IPS DF 19.7 (cell line): ENCODE data around the gene KCNJ15.

Experiments
- DNase-seq: peaks from one replicate; pipeline ENCODE4 v3.0.0-alpha.2; 2013; ENCODE audit warnings: low read depth, low spot score

Gene KCNJ15

DNA sequence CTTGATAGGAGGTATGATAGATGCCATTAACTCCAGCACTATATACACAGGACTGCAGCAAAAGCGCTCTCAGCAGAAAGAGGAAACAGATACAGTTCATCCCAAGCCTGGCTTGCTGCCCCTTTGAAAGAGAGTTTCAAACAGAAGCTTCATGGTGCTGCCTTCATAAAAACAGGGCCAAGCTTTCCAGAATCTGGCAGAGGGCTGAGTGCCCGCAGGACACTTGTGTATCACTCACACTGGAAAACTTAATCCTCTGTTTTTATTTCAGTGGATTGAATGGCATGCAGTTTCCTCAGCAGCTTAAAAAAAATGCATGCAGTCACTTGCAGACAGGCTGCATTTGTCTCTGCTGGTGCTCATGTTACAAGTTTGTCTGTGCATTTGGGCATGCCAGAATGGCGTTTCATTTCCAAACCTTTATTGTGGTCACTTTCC lies 40.4 kb downstream of the KCNJ15 start:
- no peak for DNase-seq

DNA sequence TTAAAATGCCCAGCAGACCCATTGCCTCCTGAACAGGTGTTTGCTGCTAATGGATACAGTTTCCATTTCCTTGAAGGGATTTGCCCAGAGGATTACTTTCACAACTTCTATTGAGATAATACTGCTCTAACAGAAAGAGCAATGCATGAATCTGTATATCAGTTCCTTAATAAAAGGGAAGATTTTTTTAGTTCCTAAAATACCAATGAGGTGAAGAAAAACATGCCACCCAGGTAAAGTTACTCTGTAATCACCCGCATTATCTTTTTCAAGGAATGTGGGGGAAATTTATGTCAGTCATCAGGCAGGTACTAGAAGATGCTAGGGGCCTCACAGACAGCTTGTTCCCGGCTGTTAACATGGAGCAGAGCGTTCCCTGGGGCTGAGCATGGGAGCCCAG lies 41.1 kb downstream of the KCNJ15 start:
- no peak for DNase-seq

DNA sequence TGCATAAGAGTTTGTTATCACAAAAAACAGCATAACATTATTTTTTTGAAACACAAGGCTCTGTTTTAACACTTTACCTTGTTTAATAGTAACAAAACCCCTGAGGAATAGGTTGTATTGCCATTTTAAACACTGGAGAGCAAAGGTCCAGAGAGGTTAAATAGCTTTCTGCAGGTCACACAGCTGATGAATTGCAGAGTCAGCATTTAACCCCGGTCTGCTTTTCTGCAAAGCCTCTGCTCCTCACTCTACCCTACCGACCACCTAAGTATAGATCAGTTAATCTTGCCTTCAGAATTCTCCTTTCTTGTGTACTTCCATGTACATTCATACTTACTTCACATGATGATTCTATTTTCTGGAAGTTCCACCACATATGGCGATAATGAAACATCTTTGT lies 42.0 kb downstream of the KCNJ15 start:
- DNase-seq = no peak

DNA sequence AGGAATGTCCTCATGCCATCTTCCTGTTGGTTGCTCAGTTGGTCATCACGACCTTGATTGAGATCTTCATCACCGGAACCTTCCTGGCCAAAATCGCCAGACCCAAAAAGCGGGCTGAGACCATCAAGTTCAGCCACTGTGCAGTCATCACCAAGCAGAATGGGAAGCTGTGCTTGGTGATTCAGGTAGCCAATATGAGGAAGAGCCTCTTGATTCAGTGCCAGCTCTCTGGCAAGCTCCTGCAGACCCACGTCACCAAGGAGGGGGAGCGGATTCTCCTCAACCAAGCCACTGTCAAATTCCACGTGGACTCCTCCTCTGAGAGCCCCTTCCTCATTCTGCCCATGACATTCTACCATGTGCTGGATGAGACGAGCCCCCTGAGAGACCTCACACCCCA lies 42.9 kb downstream of the KCNJ15 start:
- DNase-seq = no peak

DNA sequence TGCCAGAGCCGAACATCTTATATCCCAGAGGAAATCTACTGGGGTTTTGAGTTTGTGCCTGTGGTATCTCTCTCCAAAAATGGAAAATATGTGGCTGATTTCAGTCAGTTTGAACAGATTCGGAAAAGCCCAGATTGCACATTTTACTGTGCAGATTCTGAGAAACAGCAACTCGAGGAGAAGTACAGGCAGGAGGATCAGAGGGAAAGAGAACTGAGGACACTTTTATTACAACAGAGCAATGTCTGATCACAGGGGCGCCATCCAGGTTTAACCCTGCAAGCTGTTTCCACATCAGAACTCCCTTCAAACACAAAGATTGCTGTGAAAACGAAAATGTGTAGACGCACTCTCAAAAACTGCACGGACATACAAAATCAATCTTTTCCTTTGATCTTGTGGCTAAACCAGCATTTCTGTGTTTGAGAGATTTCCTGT lies 43.4 kb downstream of the KCNJ15 start:
- no peak for DNase-seq

DNA sequence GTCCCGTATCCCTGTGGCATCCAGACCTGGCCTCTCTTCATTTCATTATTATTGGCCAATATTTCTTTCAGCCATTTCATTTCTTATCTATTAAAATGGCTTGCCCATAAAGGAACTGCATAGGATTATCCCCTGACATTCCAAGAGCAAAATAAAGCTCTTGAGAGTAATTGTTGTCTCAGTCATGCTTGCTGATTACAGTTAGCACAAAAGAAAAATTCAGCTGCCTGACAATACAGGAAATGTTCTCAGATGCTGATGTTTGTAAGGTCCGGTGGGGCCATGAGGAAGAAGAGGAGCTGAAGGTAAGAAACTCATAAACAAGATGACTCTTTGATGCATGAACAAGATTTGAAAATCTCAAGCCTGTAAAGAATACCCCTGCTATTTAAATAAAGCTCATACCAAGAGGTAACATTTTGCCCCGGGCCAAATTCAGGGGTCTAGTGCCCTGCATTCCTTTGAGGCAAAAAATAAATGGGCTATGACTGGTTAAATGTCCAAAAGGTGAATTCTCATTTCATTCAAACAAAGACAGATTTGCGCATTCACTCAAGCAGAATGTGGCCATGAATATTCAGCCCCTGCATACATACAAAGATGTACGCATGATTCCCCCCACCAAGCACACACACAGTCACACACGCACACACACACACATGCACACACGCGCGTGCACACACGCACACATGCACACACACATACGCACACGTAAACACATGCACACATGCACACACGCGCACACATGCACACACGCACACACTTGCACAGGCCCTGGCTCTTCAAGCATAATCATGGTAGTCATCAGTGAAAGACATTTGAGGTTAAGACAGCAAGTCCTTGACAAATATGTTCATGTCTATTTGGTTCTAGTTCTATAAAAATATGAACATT lies 44.8 kb downstream of the KCNJ15 start:
- DNase-seq = no peak

DNA sequence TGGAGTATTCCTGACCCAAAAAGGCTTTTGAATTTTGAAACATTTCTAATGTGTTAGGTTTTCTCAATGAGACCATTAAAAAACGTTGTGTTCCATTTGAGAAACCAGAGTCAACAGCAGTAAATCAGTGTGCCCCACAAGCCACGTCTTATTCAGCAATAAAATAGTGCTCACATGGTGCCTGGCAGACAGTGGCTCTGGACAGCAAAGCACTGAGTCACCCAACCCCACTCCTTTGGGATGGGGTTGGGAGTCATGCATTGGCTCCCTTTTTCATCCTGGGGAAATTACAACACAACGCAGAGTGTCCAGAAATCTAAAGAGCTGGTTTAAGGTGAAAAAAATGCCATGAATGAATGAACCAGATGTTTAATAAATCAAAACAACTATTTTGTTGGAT lies 46.5 kb downstream of the KCNJ15 start:
- no peak for DNase-seq

DNA sequence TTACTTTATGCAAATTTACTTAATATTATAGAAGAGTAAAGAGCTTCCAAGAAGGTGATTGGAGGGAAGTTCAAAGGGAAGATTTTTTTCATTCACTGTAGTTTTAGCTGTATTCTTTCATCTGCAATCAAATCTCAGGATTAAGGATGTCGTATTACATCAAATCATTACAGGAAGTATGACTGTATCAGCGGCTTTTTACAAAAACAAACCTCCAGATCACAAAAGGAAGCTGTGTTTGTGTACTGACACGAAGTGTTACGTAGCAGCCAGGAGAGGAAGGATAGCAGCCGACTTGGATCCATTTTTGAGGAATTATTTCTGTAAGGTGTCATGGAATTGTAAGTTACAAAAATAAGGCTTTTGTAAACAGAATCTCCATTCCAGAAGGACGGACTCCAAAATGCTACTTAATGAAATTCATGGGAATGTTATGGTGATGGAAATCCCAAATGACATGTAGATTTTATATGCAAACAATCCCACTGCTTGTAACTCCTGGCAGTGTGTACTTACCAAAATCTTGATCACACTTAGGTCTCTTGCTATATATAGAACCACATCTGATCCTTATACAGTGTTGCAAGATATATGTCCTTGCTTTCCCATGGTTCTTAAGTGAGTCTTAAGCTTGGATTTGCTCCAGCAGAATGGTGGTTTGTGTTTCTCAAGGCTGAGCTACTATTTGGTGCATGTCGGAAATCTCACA lies 49.8 kb downstream of the KCNJ15 start:
- DNase-seq = no peak

DNA sequence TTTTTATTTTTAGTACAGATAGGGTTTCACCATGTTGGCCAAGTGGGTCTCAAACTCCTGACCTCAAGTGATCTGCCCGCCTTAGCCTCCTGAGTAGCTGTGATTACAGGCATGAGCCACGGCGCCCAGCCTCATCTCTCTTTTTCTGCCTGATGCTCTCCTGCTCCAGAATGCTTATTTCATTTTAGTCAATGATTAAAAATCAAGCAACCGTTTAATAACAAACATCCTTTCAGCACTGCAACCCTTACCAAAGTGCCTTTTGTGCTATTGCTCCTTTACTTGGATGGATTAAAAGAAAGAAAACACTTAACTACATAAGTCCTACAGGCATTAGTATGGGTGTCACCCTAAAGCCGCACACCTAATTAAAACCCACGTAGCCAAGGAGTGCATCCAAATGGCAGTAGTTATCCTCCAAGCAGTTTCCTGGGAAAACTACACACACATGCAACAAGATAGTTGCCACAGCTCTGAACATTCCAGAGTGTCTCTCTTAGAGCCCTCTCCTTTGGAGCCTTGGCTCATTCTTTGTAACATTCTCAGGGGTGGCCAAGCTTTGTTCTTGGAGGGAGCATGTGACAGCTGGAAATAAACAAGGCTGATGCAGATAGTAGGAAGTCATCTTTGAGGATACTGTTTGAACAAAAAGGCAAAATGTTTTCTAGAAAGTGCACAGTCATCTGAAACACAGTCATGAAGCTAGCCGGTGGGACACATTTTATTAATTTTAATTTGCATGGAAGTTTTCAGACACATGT lies 51.2 kb downstream of the KCNJ15 start:
- DNase-seq = no peak

DNA sequence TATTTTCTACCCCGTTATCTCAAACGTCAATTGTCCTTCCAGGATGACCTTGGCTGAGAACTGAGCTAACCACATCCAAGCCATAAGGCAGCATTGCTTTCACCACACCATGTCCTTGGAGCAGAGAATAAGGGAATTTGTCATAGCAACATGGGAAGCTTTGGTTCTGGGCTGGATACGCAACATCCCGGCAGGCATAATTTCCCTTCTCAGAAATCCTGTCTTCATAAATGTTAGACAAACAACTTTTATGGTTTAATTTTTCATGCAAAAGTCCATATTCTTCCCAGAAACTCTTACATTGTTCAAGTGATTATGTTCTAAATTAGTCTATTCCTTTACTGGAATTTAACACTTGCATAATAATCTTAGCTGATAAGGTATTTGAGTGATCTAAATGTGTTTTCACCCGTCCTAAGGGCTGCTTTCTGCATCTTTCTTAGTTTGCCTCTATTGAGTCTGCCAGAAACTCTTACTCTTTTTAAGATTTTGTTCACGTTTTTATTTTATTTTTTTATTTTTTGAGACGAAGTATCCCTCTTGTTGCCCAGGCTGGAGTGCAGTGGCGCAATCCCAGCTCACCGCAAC lies 51.8 kb downstream of the KCNJ15 start:
- DNase-seq = no peak

DNA sequence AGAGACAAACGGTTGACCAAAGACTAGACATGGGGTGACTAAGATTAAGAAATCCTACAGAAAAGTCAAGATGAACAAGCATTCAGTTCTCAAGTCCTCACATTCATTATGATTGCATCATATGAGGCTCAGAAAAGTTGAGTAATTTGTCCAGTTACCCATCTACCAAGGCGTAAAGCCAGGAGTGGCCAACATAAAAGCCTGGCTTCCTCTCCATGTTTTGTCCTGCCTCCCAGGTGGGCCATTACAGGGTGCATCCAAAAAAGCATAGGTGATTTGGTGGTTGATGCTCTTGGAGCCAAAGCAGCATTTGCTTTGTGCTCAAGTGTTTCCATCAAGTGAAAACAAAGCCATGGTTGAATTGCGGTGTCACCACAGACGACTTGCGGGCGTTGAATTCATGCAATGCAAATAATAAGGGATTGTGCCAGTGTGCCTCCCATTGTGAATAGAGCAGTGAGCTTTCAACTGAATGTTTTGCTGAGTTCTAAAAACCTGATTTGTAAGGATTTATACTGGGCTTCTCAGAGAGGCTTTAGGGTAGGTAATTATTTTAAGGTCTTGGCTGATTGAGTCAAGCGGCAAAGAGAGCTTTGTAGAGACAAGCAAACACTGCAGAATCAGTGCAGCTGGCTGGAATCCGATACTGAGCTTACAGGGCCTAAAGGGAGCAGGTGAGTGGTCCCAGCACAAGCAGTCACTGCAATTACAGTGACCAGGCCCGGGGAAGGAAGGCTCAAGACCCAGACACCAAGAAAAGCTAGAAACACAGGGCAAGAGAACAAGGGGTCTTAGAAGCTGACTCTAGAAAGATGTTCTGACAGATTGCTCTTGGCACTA lies 54.1 kb downstream of the KCNJ15 start:
- no peak for DNase-seq

DNA sequence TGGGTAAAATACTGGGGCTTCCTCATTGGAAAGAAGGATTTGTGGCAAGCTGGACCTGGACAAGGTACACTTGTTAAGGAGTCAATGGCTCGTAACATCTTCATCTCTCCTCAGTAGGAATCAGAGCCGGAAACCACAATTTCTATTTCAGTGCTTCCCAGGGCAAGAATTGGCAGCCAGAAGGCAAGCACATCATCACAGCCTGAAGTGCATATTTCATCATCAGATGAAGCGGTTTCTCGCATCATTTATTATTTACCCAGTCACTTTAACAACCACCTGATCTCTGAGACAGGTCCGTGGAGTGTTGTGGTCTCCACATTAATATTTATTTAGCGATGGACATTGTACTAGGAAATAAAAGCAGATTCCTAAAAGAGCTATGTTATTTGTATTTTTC lies 55.0 kb downstream of the KCNJ15 start:
- DNase-seq = no peak

DNA sequence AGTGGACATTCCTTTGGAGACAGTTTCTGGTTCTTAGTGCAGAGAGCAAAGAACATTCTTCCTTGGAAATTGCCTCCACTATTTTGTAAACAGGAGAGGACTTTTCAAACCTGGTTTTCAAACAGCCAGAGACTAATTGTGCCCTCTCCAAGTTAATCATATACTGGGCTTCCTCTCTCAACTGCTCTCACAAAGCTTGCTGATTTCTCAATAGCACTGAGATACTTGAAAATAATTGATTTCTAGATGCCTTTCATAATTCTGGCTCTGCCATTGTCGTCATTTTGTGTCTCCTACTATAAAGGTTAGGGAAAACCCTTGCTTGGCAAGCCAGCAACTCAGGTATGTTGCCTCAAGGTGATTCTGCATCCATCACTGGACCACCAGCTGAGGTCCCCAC lies 56.0 kb downstream of the KCNJ15 start:
- no peak for DNase-seq

DNA sequence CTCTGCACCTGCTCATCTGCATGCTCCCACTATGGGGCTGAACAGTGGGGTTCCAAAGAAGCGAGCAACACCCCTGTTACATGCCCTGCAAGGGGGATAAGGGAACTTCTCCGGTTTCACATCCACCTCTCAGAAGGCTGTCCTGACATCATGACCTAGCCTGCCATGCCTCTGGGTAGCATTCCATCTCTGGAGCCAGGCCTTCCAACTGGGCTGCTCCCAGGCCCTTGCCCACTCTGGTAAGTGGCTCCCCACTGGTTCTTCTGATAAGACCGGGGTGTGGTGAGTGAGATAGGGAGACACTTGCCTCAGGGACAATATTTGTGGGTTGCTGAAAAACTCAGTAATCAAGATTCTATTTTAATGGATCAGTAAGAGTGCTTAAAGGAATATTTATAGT lies 57.8 kb downstream of the KCNJ15 start:
- no peak for DNase-seq

DNA sequence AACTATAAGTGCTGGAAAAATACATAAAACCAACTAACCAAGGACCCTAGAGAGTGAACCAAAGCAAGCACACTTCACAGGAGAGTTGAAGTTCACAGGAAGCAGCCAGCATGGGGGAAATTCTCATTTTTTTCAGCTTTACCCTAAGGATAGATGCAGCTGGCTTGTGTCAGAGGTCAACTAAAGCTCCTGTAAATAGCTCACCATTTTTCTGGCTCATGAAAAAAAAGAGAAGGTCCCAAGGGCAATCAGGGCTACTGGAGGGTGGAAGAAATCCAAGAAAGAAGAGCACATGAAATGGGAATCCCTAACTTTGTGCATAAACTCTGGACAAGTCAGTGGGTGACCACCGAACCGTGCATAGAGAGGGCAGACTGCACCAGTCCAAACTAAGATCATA lies 58.3 kb downstream of the KCNJ15 start:
- DNase-seq = no peak

DNA sequence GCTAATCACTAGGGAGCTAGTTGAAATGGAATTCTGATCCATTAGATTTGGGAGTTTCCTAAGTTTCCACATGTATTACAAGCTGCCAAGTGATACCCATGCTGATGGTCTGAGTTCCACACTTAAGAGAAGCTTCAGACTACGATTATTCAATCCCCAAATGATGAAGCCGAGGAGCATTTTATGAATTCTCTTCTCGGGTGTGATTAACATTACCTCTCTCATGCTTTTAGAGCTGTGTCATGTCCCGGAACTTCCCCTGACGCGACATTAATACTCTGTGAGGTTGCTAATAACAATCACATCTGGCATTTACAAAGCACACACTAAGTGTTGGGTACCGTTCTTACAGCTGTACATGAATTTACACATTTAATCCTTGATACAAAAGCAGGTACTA lies 63.0 kb downstream of the KCNJ15 start:
- DNase-seq = no peak

DNA sequence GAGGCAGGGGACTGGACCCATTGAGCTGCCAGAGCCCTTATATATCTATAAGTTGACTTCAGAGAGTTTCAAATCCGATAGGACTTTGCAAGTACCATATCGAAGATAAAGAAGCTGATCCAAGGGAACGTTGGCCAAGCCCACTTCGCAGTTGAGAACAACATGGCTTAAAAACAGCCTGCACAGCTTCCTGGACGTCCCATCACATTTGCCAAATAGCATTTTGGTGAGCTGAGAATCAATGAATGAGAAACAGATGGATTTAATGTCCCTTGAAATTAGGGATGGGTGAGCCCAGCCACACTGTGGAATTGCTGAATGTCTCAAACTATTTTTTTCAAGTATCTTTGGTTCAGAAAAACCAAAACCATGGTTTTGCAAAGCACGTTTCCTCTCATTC lies 64.8 kb downstream of the KCNJ15 start:
- no peak for DNase-seq

DNA sequence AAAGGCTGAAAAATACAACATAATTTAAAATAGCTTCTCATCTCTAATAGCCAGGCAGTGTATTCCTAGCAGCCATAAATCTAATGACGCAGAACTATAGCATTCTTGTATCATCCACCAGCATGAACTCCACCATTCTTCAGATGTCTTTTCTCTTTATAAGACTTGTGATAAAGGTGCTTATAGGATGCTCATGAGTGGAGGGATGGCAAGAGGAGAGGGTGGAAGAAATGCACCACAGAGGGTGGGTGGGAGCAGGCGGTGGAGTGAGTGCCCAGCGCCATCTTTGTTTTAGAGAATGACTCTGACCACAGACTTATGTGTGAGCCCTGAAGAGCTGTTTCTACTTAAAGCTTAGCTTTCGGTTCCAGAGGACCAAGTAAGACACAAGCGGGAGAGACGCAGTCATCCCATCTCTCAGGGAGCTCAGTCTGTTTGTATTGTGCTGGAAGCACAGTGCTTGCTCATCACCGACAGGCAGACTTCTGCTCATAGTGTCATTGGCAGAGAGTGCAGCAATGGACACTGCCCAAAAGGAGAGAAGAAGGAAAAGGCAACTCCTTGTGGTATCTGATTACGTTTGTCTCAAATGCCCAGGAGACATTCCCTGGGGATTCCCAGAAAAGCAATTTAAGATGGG lies 65.6 kb downstream of the KCNJ15 start:
- DNase-seq = no peak

DNA sequence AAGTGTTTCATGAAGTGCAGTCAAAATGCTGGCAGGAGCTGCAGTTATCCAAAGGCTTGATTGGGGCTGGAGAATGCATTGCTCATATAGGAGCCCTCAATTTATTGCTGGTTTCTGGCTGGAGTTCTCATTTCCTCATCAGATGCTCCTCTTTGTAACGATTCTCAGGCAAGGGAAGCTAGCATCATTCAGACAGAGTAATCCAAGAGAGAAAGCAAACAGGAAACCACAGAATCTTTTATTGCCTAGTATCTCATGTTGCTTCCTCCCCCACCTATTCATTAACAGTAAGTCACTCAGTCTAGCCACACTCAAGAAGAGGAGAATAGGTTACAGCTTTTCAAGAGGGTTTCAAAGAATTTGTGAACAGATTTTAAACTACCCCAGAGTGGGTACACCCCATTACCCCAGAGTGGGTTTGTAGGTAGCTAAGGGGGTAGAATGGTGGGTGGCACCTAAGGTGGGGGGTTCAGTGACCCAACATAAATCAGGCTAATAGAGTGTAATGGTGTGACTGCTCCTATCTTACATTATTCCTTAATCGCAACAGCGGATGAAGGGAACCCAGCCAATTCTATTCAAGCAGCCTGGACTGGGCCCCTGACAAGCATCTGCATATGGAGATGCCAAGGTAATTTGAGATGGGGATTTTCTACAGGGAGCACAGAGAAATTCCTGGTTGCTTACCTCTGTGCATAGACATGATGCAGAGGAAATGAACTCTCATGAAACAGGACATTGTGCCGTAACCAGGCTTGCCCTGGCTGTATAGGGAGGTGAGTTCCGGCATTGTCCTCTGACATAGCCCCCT lies 67.1 kb downstream of the KCNJ15 start:
- DNase-seq = peak; percentile 45

DNA sequence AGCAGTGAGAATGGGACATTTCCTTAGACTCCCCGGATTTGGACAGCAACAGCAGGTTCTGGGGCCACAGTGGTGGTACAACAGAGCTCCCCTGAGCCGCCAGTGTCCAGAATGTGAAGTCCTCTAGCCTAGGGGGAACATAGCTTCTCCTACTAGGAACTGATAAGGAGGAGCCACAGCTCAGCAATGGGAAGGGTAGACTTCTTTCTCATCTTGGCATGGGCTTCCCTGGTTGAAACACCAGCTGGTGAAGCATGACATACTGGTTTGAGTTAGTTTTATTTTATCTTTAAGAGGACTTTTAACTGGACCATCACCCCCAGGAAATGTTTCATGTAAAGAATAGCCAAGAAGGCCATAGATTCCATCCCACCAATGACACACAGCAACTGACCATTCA lies 68.4 kb downstream of the KCNJ15 start:
- DNase-seq = no peak
